GM18519 (cell line): Measurements from ENCODE around the gene GPR37L1.

ENCODE experiments used
- ATAC-seq: cut with Tn5 transposase; IDR thresholded peaks from one replicate; pipeline ENCODE4 v1.9.1; 2021; ENCODE audit warnings: mild to moderate bottlenecking, moderate library complexity; ENCODE audit not compliant: unreplicated experiment, low FRiP score

Gene GPR37L1

DNA sequence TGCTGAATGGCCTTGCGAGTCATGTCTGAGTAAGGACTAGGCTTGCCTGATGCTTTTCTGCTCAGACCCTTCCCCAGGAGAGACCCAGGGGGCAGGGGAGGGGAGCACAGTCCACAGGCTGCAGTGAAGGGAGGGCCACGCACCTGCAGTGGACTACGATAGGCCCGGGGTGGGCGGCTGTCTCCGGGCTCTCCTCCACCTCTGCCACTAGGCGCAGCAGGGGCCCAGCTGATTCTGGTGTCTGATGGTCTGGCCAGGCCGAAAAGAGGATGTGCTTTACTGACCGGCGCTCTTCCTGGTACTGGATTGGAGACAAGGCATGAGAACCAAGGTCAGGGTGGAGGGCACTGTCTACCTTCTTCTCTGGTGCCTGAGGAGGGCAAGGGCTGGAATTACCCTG lies 29.7 kb downstream of the GPR37L1 start:
- no peak for ATAC-seq

GRCh38 chr1:202153284-202153683 lies 30.6 kb downstream of the GPR37L1 start:
- no peak for ATAC-seq

DNA sequence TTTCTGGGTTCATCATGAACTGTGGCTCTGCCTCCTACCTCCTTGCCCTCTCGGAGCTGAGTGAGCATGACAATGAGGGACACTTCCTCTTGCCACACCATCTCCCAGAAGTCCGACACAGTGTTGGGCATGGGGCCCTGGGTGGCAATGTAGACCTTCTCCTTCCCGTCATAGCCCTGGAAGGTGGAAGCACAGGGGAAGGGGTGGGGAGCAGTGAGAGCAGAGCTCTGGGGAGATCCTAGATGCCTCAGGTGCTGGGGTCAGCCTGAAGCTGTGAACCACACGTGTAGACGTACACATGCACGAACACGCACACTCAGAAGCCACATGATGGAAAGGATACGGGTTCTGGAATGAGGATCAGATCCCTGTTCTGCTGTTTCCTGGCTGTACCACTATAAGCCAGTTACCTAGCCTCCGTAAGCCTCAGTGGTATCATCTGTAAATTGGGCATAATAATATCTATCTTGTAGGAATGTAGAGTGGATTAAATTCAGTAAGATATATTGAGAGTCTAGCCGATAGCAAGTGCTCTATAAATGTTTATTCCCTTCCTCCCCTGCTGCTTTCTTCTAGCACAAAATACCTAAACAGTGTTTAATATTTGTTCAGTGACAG lies 31.5 kb downstream of the GPR37L1 start:
- ATAC-seq: no peak

GRCh38 chr1:202154766-202155477 lies 32.2 kb downstream of the GPR37L1 start:
- ATAC-seq: no peak

GRCh38 chr1:202155478-202156021 lies 32.8 kb downstream of the GPR37L1 start:
- ATAC-seq: no peak

GRCh38 chr1:202156590-202156989 lies 33.9 kb downstream of the GPR37L1 start:
- no peak for ATAC-seq

DNA sequence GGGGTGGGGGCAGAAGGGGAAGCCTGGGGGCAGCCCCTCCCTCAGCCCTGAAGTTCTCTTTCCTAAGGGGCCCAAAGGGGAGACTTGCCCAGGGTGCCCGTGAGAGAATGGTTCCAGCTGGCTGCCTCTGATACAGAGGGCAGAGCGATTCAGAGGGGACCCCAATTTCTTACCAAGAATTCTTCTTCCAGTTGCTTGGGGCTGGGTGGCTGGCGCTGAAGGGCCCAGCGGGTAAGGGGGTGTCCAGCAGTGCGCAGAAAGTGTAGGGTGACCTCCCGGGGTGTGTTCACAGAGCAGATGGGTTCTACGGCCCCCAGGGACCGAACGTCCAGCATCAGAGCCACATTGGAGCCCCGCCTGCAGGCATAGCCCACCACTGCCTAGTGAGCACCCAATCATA lies 35.2 kb downstream of the GPR37L1 start:
- ATAC-seq: no peak

DNA sequence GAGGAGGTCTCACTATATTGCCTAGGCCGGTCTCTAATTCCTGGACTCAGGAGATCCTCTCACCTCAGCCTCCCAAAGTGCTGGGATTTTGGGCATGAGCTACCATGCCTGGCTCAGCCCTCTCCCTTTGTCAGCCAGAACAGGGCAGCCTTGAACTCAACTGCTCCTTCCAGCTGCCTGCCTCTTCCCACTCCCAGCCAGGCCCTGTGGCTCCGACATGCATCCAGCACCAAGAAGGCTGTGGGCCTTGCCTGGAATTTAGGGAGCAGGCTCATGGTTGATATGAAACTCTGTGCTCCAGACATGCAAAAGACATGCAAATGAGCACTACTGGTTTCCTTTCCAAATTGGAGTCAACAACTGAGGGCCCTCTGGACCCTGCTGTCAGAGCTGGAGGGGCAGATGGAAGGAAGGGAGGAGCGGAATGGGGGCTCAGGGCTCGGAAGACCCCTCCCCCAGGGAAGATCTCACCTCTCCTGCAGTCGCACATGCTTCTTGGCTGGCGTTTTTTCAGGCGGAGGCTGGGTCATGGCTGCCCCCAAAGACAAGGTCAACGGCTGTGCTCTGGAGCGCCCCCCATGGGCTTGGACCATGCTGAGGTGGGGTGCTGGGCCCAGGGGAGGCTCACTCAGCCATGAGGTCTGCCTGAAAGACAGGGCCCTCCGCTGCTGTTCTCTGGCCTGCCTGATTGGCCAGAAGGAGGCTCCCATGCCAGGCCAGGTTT lies 36.3 kb downstream of the GPR37L1 start:
- ATAC-seq: no peak

- ATAC-seq: no peak
Measured at GRCh38 chr1:202159534-202160371, 37.0 kb downstream of the GPR37L1 start.

GRCh38 chr1:202160377-202160940 lies 37.7 kb downstream of the GPR37L1 start, which contains the start of gene PTPN7:
Gene PTPN7, minus strand, starts transcription at chr1:202160602. Its CDS starts 1,200 bp downstream, at chr1:202159402.
- ATAC-seq: no peak

- ATAC-seq: no peak
Measured at GRCh38 chr1:202161151-202162046, 38.7 kb downstream of the GPR37L1 start.

DNA sequence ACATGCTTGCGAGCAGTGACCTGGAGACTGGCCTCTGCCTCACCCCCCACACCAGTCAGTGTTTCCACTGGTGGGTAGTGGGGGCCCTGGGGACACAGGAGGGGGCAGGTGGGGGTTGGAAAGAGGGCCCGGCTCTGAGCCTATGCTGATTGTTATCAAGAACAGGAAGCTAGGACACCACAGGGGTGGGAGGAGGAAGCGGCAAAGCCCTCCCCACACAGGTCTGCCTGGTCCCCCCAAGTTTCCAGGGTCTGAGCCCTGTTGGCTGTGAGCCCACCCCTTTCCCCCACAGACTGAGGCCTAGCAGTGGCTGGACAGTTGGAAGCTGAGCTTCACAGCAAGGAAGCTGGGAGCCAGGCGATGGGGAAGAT lies 39.3 kb downstream of the GPR37L1 start:
- ATAC-seq: no peak

DNA sequence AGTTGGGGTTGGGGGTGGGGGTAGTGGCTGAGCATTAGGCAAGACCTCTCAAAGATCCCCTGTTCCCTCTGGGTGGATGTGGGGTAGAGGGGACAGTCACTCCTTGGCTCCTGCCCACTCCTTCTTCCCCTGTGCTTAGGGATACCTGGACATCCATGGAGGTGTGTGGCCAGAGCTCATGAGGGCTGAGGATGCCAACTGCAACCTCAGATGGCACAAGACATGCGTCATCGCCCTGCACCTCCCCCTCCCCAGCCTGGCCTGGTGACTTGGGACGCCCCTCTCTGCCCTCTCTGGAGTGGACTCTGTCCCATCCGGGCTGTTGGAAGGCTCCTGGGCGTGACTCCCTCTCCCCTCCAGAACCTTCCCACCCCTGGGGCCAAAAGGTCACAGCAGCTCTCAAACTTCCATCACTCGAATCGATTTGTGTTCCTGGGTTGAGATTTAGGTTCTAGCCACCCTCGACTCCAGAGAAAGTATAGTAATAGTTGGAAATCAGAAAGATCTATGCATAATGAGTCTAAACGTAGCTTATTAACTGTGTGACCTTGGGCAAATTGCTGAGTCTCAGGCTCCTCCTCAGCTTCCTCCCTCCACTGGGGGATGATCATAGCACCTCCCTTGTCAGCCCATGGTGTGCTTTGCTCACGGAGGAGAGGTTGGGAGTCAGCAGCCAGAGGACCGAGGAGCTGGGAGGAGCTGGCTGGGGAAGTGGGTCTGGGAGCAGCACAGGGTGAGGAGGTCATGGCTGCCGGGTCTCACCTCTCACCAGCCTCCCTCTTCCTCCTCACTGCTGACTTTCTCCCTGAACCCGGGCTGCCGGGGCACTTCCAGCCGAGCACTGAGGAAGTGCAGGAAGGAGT lies 39.9 kb downstream of the GPR37L1 start:
- no peak for ATAC-seq

DNA sequence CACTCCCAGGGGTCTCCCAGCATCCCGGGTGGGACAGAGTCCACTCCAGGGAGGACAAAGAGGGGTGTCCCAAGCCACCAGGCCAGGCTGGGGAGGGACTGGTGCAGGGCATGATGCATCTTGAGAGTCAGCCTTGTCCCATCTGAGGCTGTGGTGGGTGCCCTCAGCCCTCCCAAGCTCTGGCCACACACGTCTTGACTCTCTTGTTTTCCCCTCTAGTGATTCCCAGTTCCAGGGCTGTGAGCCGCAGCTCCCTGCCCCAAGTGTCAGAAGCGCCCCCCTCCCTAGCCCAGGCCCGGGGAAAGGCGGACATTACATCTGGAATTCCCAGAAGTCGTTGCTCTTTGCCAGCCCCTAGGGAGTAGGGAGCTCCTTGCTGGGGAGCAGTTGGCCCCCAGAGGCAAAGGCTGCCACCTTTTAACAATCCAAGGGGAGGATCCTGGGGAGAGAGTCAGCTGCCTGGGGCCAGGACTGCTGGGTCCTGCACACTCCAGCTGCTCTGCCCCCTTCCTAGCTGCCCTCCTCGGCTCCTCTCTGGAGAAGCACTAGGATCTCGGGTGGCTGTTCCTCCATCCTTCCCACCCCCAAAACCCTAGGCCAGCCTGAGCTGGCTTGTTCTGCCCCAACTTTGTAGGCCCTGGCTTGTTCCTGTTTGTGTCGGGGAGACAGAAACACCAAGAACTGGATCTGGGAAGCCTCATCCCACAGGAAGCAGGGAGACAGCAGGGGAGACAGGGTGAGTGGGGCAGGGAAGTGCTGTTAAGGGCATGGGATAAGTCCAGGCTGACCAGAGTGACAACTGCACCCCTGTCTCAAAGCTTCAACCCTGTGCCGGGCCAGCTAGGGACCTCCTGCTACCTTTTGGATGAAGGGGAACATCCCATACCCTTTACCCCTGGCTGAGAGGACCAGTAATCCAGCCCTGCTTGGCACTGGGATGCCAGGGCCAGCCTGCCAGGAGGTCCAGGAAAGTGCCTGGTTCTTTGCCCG lies 40.9 kb downstream of the GPR37L1 start:
- ATAC-seq: no peak

GRCh38 chr1:202164271-202165037 lies 41.7 kb downstream of the GPR37L1 start:
- no peak for ATAC-seq

DNA sequence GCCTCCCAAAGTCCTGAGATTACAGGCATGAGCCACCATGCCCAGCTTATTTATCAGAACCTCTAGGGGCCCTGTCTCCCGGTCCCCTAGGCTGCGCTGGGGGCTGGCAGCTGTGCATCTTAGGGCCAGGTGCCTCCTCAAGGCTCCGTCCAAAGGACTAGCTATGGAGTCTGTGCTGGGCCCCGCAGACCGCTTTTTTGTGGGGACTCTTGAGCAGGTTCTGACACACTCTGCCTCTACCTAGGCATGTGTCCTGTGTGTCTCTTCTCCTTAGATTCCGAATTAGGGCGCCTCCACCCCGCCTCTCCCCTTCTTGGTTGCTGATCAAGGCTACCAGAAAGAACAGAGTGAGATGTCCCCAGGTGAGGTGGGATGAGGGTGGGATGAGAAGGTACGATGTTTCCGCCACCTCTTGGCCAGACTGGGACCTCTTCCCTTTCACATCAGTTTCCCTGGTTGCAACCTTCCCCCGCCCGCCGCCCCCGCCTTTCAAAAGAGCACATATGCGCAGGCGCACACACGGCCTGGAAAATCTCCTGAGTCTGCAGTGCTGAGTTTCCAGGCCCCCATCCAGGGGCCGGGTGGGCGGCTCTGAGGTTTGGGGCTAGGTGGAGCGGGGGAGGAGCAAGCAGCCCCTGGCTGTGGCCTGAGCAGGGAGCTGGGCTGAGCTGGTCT lies 42.7 kb downstream of the GPR37L1 start:
- no peak for ATAC-seq
